B cell (primary cell): Measurements from ENCODE around the gene AIMP1. TPM values are rescaled to one million over a fixed set of nuclear protein-coding genes. Genes with fewer than 3 reads are reported as not detected.
A peak's percentile ranks its signal among the peaks of the same experiment; 100 is the strongest.

Source experiments
- ATAC-seq: fragments of 200-7000 bp; cut with Tn5 transposase; one replicate; pipeline ENCODE4 v1.10.0; 2021; ENCODE audit warnings: low read depth, mild to moderate bottlenecking, moderate number of reproducible peaks, moderate library complexity
- CTCF ChIA-PET: fragments of 350-600 bp; sonication (Branson Sonifier 250); formaldehyde crosslinking; loops from one replicate; lab custom pipeline; 2021; ENCODE audit warnings: antibody characterized with exemption, inconsistent platforms; lab: Charles Lee
- POLR2A ChIA-PET: fragments of 350-600 bp; sonication (Branson Sonifier 250); formaldehyde crosslinking; loops from one replicate; lab custom pipeline; 2021; ENCODE audit warnings: antibody characterized with exemption; lab: Charles Lee
- DNase-seq: peaks from one replicate; pipeline ENCODE4 v3.0.0; 2013
- H2AFZ ChIP-seq: 2 replicates; pipeline ENCODE4 v1.6.1; 2012; ENCODE audit warnings: mild to moderate bottlenecking, low read depth, low read length; ENCODE audit not compliant: insufficient read depth, poor library complexity, severe bottlenecking
- H3K27ac ChIP-seq, 2 donors: 1 replicate in 1 of 2; 2 replicates in 1 of 2; pipeline ENCODE4 v1.5.1; 2012 to 2013; ENCODE audit warnings: low read length in 2 of 2, mild to moderate bottlenecking in 2 of 2, moderate library complexity in 1 of 2
- H3K27me3 ChIP-seq, 4 experiments: fragments of 200-600 bp in 1 of 4; sonication (generic) in 1 of 4; replicated peaks in 1 of 4; 1 replicate in 2 of 4; 2 replicates in 2 of 4; pipeline versions ENCODE4 v1.6.1 to v1.7.0; 2013 to 2016; ENCODE audit warnings: low read length in 3 of 4, mild to moderate bottlenecking in 2 of 4, mixed read lengths in 1 of 4, moderate library complexity in 1 of 4; ENCODE audit not compliant: insufficient read depth in 4 of 4, control insufficient read depth in 3 of 4; ENCODE audit errors: control extremely low read depth in 1 of 4
- H3K36me3 ChIP-seq, 2 experiments: replicated peaks in 1 of 2; 1 replicate in 1 of 2; 2 replicates in 1 of 2; pipeline versions ENCODE4 v1.6.1 to v1.7.1; 2013; ENCODE audit warnings: low read length in 1 of 2; ENCODE audit not compliant: insufficient read depth in 2 of 2, control insufficient read depth in 1 of 2; ENCODE audit errors: control extremely low read depth in 1 of 2, extremely low read depth in 1 of 2
- H3K4me1 ChIP-seq, 2 donors: fragments of 200-600 bp in 1 of 2; sonication (generic) in 1 of 2; 1 replicate in 1 of 2; 2 replicates in 1 of 2; pipeline versions ENCODE4 v1.5.1 to v1.6.1; 2013 to 2017; ENCODE audit warnings: low read length in 2 of 2; ENCODE audit not compliant: control insufficient read depth in 2 of 2, insufficient read depth in 2 of 2
- H3K4me2 ChIP-seq: replicated peaks from 2 replicates; pipeline ENCODE3; 2012; ENCODE audit warnings: mild to moderate bottlenecking, low read depth, low read length; ENCODE audit not compliant: poor library complexity, severe bottlenecking
- H3K4me3 ChIP-seq, 5 experiments: fragments of 200-600 bp in 1 of 5; sonication (generic) in 1 of 5; 1 replicate in 3 of 5; 2 replicates in 2 of 5; pipeline versions ENCODE4 v1.5.1 to v1.7.0; 2011 to 2016; ENCODE audit warnings: low read length in 4 of 5, mild to moderate bottlenecking in 4 of 5, low read depth in 2 of 5, control low read depth in 1 of 5, moderate library complexity in 1 of 5; ENCODE audit not compliant: insufficient read depth in 1 of 5; ENCODE audit errors: control extremely low read depth in 1 of 5, extremely low read depth in 1 of 5
- H3K79me2 ChIP-seq: fragments of 200-600 bp; sonication (generic); one replicate; pipeline ENCODE4 v1.6.0; 2016; ENCODE audit warnings: low read length; ENCODE audit not compliant: control insufficient read depth, insufficient read depth
- H3K9ac ChIP-seq: fragments of 200-600 bp; sonication (generic); 2 replicates; pipeline ENCODE4 v1.6.1; 2017; ENCODE audit warnings: mild to moderate bottlenecking, low read length, moderate library complexity
- H3K9me3 ChIP-seq, 3 donors: one replicate each; pipeline versions ENCODE4 v1.6.1 to v1.7.1; 2013; ENCODE audit warnings: low read length in 2 of 3; ENCODE audit not compliant: control insufficient read depth in 2 of 3, insufficient read depth in 1 of 3; ENCODE audit errors: control extremely low read depth in 1 of 3
- H4K20me1 ChIP-seq: 2 replicates; pipeline ENCODE4 v1.6.0; 2012; ENCODE audit warnings: mild to moderate bottlenecking, low read length; ENCODE audit not compliant: insufficient read depth, control insufficient read depth, poor library complexity, severe bottlenecking
- H3K27ac Mint-ChIP-seq: one replicate; pipeline ENCODE4 v1.8.0; 2021; ENCODE audit warnings: mixed read lengths
- H3K27me3 Mint-ChIP-seq: one replicate; pipeline ENCODE4 v1.8.0; 2021; ENCODE audit warnings: mixed read lengths
- H3K4me1 Mint-ChIP-seq: one replicate; pipeline ENCODE4 v1.8.0; 2021; ENCODE audit warnings: mixed read lengths
- H3K4me3 Mint-ChIP-seq: one replicate; pipeline ENCODE4 v1.8.0; 2021; ENCODE audit warnings: mixed read lengths
- H3K9me3 Mint-ChIP-seq: one replicate; pipeline ENCODE4 v1.8.0; 2022; ENCODE audit warnings: mixed read lengths; ENCODE audit not compliant: insufficient read depth
- EZH2 ChIP-seq: IDR thresholded peaks from 2 replicates; pipeline ENCODE4 v1.6.1; 2012; ENCODE audit warnings: borderline replicate concordance, low read depth, mild to moderate bottlenecking, moderate library complexity, low read length; ENCODE audit not compliant: insufficient read depth, poor library complexity, severe bottlenecking
- WGBS: methylation state at CpG from one replicate; pipeline ENCODE4 v1.1.5; 2013; ENCODE audit warnings: missing lambda C conversion rate; ENCODE audit not compliant: insufficient coverage; 5-methylcytosine and 5-hydroxymethylcytosine counted together
- intact Hi-C: fragments of 100-400 bp; cut with micrococcal nuclease; formaldehyde crosslinking; loops from one replicate; pipeline ENCODE4 v1.10.0; 2022
- polyA plus RNA-seq: library from polyadenylated mRNA; depleted of rRNA; stranded (reverse); fragments of >200 nt; gene quantifications from 2 replicates; pipeline ENCODE4 v1.2.3, GENCODE V29; 2012
- total RNA-seq, 2 donors: library from RNA; stranded (reverse); fragments of 120-200 nt in 1 of 2; gene quantifications; 1 replicate in 1 of 2; 2 replicates in 1 of 2; pipeline versions ENCODE4 v1.2.3 to v1.2.4, GENCODE V29; 2013 to 2022
- TF ChIP-seq, protein P1 (sequence below): fragments of 200-600 bp; IDR thresholded peaks from one replicate; pipeline ENCODE4 v1.8.0; 2022; ENCODE audit warnings: antibody characterized with exemption, mild to moderate bottlenecking

AIMP1 gene
- total and polyA plus RNA-seq, 2 donors (not counting 1 experiment from before 2014, with no cell fraction given) = 12.0 to 49.7 TPM

DNA sequence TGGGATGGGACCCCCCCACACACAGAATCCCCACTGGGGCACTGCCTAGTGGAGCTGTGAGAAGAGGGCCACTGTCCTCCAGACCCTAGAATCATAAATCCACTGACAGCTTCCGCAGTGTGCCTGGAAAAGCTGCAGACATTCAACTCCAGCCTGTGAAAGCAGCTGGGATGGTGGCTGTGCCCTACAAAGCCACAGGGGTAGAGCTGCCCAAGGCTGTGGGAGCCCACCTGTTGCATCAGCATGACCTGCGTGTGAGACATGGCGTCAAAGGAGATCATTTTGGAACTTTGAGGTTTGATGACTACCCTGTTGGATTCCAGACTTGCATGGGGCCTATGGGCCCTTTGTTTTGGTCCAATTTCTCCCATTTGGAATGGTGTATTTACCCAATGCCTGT, 22.3 kb downstream of the AIMP1 start:
- H4K20me1 ChIP-seq = peaks cover 7% of the 10 kb centered on the region
- intact Hi-C loops = no loop called here
- H3K27ac ChIP-seq = no peak overlapping the region
- no peak overlapping the region for H3K4me2 ChIP-seq
- no peak for TF ChIP-seq EZH2
- TF ChIP-seq, protein P1, sequence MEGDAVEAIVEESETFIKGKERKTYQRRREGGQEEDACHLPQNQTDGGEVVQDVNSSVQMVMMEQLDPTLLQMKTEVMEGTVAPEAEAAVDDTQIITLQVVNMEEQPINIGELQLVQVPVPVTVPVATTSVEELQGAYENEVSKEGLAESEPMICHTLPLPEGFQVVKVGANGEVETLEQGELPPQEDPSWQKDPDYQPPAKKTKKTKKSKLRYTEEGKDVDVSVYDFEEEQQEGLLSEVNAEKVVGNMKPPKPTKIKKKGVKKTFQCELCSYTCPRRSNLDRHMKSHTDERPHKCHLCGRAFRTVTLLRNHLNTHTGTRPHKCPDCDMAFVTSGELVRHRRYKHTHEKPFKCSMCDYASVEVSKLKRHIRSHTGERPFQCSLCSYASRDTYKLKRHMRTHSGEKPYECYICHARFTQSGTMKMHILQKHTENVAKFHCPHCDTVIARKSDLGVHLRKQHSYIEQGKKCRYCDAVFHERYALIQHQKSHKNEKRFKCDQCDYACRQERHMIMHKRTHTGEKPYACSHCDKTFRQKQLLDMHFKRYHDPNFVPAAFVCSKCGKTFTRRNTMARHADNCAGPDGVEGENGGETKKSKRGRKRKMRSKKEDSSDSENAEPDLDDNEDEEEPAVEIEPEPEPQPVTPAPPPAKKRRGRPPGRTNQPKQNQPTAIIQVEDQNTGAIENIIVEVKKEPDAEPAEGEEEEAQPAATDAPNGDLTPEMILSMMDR = no peak
- DNase-seq (no peak), ATAC-seq (no peak)
- peaks cover 13 to 63% of the 10 kb centered on the region in 2 experiments for H3K36me3 ChIP-seq
- H3K4me3 ChIP-seq = no peak overlapping the region
- Mint-ChIP-seq H3K27ac (peak overlapping the region; percentile 8), H3K4me3 (no peak overlapping the region), H3K4me1 (peaks cover 27% of the 10 kb centered on the region), H3K27me3 (no peaks in the 10 kb centered on the region), H3K9me3 (peaks cover 14% of the 10 kb centered on the region)
- H3K27me3 ChIP-seq = no peaks in the 10 kb centered on the region
- CTCF ChIA-PET = no interaction called here
- POLR2A ChIA-PET = no interaction called here
- WGBS = 97% methylated on average over 3 of the region's 3 CpGs
- peaks cover 2 to 9% (median 6%) of the 10 kb centered on the region in 3 donors for H3K9me3 ChIP-seq
- H3K9ac ChIP-seq = no peak overlapping the region
- peaks cover 0 to 7% of the 10 kb centered on the region in 2 donors for H3K4me1 ChIP-seq
- peaks cover 35% of the 10 kb centered on the region for H3K79me2 ChIP-seq
- no peak overlapping the region for H2AFZ ChIP-seq

DNA sequence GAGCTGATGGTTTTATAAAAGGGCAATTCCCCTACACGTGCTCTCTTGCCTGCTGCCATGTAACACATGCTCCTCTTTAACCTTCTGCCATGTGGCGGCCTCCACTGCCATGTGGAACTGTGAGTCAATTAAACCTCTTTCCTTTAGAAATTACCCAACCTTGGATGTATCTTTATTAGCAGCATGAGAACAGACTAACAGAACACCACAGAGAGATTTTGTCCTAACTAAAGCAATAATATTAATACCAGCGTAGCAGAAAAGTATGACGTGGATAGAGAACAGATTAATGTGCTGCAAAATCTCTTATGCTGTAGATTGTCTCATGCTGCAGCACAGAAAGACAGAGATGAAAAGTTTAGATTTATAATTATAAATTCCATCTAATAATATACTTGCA, 23.1 kb downstream of the AIMP1 start:
- 100% methylated on average over 1 of the region's 4 CpGs for WGBS

More for the DNA sequence above, 23.1 kb downstream of the AIMP1 start:
- Mint-ChIP-seq H3K9me3 (peaks cover 14% of the 10 kb centered on the region), H3K4me3 (no peak overlapping the region), H3K27me3 (no peaks in the 10 kb centered on the region), H3K27ac (no peak overlapping the region), H3K4me1 (peaks cover 27% of the 10 kb centered on the region)
- Histone ChIP-seq H3K27ac (no peak overlapping the region), H3K4me1 (peaks cover 0 to 7% of the 10 kb centered on the region in 2 donors), H3K9me3 (peaks cover 2 to 9% (median 6%) of the 10 kb centered on the region in 3 donors), H4K20me1 (peaks cover 13% of the 10 kb centered on the region), H2AFZ (no peak overlapping the region), H3K4me3 (no peak overlapping the region), H3K27me3 (no peaks in the 10 kb centered on the region), H3K79me2 (peaks cover 39% of the 10 kb centered on the region), H3K9ac (no peak overlapping the region), H3K36me3 (peaks cover 16 to 65% of the 10 kb centered on the region in 2 experiments), H3K4me2 (no peak overlapping the region)
- POLR2A ChIA-PET = no interaction called here
- CTCF ChIA-PET = no interaction called here
- TF ChIP-seq EZH2 = no peak
- TF ChIP-seq, protein P1 = no peak
- intact Hi-C loops = no loop called here
- ATAC-seq (no peak), DNase-seq (no peak)
